NCI-H2227 treated with DMSO at 0.1 percent for 48 hours (cell line): ENCODE measurements around the gene ZCCHC2.

Source experiments
- DNase-seq: peaks from one replicate; lab custom pipeline; 2025; lab: John Stamatoyannopoulos, UW

Gene ZCCHC2

DNA sequence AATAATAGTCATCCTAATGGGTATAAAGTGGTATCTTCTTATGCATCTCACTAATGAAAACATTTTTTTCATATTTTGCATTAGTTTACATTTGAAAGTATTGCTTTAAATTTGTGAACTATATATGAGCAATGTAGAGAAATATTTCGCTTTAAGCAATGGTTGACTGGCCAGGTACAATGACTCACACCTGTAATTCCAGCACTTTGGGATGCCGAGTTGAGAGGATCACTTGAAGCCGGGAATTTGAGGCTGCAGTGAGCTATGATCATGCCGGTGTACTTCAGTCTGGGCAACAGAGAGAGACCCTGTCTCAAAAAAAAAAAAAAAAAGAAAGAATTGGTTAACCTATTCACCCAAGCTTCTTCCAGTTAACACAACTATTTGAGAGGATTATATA, 15.1 kb downstream of the ZCCHC2 start:
- DNase-seq, result no peak

DNA sequence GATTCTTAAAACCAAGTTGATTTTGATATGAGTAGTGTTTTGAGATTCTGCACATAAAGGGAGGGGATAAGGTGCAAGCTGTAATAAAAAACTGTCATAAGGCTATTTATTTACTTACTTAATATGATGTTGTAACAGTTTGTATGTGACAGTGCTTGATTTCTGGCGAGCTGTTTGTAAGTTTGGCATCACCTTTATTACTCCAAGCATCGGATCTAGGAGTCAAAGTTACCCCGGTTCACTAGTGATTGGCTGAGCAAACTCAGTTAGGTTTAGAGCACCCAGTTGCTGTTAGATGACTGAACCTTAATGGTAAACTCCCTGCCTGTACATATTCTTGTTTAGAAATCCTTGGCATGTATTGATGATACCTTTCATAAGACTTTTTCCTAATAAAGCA, 16.1 kb downstream of the ZCCHC2 start:
- no peak for DNase-seq

DNA sequence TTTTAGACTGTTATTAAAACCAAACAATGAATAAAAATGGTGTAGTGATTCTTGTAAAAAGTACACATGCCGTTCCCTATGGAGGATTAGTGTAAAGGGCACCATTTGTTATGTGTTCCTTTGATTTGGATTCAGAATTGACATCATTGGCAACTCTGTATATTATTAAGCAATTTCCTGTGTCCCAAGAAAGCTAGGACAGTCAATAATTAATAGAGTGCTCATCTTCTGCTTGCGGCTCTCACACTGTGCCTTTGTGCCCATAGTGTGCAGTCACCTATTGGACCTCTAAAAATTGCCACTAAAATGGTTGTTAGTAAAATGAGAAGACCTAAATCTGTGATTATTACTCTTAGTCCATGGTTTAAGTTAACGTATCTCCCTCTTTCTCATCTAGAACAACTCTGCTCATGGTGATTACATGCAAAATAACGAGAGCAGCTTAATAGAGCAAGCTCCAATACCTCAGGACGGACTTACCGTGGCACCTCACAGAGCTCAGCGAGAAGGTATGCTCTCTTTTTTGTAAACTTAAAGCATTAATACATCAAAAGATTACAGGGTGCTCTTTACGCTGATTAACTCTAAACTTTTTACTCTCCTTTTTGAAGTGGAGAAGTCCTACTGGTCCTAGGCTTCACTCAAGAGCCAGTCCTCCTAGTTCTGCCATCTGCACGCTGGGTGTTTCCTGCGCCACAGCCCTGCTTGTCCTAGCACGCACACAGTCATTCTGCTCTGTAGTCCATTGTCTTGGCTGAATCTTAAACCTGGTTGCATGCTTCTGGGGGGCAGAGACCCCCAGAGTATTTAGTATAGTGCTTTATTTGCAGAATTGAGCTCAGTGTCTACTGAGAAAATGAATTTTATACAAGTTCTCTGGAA, 16.7 kb downstream of the ZCCHC2 start:
- DNase-seq, result no peak

DNA sequence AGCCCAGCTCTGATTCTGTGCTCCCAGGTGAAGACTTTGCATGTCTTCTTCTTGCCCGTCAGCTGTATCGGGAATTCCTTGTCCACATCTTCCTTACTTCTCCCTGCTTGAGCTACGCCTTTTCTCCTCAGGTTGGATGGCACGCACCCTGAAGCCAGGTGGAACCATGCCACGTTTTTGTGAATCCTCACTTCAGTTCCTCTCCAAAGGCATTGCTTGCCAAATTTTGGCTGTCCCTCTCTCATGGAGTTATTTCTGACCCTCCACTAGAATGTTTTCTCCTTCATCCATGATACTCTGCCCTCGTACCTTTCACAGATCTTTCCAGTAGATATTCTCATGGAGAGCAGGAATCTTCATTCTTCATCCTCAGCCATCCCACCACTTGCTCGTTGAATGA, 20.2 kb downstream of the ZCCHC2 start:
- no peak for DNase-seq

DNA sequence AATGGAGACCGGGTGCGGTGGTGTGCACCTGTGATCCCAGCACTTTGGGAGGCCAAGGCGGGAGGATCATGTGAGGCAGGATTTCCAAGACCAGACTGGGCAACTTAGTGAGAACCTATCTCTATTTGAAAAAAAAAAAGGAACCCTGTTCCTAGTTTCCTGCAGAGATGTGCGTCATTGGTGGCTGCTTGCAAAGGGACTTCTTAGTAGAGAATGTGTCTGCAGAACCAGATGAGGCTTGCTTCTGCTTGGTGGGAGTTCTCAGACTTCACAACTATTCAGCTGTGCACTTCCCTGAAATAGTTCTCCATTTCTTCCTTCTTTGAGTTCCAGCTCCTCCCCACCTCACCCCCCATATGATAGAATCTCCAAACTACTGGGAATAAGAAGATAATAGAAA, 22.3 kb downstream of the ZCCHC2 start:
- no peak for DNase-seq

DNA sequence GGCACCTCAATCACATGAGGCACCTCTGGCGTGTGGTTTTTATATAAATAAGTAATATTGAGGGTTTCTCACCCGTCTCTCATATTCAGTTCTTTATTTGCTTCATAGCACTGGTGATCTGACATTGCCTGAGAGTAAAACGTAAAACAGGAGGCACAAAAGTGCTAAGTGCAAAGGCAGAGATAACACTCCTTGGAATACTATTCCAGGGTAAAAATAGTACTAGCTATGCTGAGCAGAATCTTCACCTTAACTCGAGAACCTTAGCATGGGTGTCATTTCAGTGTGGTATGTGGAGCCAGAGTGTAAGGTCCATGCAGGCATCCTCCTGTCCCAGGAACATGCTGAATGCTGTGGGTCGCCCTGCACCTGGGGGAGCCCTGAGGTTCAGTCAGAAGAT, 26.9 kb downstream of the ZCCHC2 start:
- no peak for DNase-seq

DNA sequence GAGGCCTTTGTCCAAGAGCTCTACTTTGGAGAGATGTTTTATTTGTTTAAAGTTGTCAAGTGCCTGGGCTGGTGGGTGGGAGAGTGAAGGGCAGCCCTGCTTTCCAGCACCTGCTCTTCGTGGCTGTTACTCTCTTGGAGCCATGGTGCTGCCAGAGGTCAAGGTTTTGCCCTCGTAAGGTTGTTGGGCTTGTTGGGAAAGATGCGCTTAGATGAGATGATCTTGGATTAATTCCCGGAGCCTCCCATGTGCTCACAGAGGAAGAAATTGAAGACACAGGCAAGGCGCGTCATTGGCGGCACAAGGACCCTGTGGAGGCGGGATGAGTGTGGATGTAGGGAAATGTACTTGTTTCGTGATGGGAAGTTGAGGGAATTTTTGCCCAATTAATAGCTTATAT, 27.9 kb downstream of the ZCCHC2 start:
- no peak for DNase-seq

DNA sequence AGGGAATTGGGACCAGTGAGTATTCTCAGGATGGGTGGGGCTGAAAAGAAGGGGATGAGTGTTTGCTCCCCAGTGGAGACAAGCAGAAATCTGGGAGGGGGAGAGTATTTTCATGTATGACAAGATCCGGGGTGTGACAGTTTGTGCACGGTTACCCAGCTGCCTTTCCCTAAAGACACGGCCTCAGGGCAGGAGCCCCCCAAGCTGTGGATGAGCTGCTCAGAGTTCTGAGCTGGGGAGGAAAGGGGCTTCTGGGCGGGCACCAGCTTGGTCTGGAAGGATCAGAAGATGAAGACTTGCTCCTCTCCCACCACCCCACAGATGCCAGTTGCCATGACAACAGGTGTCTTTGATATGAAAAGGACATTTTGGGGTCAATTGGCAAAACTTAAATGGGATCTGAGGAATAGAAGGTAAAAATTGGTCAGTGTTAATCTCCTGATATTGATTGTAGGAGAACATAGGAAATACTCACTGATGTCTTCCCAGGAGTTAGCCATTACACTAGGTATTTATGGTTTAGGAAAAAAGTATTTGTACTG, 29.2 kb downstream of the ZCCHC2 start:
- no peak for DNase-seq

DNA sequence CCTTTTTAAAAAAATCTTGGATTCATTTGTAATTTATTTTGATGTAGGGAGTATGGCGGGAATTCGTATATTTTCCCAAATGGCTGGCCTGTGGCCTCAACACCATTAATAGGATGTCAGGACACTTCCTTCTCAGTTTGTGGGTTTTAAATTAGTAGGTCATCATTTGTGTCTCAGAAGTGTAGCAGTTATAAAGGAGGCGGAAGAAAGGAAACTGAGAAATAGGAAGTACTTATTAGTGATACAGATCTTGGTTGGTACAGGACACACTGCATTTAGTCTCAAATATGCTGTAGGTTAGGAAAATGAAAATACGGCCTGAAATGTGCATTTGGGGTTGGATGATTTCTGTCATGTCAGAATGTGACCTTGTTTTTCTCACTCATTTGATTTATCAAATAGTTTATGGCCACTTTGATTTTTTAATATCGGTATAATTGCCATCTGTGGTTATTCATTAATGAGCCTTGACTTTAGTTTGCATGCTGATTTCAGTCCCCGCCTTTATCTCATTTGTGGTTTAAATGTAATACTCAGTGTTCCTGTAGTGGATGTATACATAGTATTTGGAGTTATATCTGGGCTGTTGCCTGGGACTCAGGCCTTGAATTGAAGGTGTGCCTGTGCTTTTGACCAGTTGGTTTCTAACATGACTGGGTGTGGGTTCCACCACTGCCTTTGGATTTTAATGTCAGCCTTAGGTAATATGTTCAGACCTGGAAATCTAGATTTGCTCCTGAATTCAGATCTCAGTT, 31.4 kb downstream of the ZCCHC2 start:
- no peak for DNase-seq

DNA sequence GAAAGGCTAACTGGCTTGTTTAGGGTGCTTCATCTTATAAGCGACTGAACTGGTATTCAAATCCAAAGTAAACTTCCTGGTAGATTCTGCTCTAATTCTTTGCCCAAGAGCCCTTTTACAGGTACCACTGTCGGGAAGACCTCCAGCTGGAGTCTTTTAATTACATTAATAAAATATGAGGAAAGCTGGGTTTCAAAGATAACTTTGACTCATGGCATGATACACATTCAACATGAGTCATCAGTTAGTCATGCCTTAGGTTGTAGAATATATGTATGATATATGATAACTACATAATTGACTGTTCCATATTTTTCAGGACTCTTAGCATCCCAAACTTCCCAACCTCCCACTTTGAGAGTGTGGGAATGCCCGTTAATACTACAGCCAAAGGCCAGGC, 32.3 kb downstream of the ZCCHC2 start:
- DNase-seq, result no peak

DNA sequence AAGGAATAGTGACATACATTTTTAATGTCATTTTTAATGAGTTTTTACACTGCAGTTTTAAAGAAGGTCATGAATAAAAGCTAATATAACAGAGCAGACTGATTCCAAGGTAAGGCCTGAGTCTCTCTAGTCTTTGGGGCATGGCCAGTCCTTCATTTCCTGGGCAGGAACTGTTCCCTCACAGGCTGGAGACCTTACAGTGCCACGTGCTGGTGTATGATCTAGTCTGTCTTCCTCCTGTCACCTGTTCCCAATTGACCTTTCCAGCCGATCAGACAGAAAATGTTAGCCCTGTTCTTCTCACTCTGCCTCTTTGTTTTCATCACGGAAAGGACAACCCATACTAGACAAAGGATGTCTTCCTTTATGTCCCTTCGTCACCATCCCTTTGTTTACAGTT, 33.6 kb downstream of the ZCCHC2 start:
- no peak for DNase-seq

DNA sequence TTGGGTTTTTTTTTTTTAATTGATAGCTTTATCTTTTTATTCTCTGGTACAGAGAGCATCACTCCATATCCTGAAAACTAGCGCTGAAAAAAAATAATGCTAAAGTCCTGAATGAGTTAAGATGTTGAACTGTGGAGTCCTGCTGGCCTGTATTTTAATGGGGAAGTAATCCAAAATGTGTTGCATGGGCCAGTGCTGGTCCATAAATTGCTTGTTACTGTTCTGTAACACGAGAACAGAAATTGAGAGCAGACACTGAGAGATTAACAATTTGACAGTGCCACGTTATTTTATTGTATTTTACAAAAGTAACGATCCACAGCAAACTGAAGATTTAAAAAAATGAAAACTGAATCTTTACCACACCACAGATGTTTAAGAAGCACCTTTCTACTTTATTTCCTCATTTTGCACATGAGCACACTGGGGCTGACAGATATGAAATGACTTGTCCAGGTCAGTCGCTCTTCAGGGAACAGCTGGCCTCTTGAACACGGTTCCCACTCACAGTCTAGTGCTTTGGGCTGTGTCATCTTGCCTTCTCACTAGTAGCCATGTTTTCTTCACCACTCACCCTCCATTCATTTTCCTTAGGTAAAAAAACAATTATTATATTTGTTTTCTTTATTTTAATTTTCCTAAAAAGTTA, 35.3 kb downstream of the ZCCHC2 start:
- DNase-seq, result no peak

DNA sequence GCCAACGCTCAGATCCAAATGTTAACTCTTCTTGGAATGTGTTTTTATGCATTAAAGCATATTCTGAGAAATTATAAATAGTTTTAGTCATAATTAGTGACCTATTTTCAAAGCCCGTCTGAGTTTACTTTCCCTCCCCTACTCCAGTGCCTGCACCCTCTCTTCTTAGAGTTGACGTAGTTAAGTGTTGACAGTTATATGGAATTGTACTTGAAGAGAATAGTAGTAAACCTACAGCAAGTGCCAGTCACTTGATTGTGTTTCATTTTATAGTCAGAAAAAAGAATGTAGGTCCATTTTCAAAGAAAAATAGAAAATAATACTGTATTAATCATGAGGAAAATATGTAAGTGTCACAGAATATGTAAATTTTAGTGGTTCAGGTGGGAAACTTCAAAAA, 41.2 kb downstream of the ZCCHC2 start:
- no peak for DNase-seq

DNA sequence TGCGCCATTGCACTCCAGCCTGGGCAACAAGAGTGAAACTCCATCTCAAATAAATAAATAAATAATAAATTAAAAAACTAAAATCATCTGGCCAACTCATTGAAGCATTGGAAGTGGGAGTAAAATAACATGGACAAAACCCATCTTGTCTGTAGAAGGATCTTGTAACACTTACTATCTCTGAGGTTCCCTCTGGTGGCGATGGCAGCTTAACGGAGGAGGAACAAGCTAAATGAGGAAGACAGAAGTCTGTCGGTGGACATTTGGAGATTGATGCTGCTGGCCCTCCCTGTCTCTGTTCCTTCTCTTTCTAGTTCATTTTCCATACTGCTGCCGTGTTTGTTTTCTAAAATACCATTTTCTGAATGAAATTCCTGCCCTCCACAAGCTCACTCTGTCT, 43.4 kb downstream of the ZCCHC2 start:
- DNase-seq, result no peak

DNA sequence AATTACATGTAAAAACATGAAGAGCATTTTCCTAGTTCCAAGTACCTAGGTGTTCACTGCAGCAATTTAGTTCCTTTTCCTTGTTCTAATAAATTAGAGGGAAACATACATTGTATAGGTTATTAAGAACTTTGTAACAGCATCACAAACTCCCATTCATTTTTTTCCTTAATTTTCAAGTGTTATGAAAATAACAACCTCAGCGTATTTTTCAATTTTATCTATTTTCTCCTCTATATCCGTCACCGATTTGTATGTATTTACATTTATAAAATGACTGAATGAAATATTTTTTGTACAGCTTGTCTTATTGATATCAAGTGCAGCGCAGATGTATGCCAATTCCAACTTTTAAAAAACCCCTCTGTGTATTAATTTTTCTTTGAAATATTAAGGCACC, 44.0 kb downstream of the ZCCHC2 start:
- DNase-seq, result no peak

DNA sequence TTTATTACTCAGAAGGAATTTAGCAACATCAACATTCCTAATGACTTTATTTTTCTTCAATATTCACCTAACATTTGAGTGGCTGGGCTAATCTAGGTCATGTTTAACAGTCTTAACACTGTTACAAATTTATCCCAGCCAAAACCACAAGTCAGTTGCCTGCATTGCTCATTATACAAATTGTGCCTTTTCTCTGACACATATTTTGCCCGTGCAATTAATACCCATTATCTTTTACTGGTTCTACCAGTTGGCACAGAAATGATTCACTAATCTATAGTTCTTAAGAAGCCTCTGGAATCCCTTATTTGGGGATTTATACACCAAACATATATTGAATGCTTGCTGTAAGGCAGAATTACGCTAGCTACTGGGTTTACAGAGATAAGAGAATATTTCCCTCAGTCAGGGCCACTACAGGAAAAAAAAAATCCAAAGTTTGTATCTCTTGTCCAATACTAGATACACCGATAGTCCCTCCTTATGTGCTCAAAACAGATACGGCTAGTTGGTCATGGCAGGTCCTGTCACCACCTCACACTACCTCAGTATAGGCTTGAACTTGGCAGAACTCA, 46.3 kb downstream of the ZCCHC2 start:
- DNase-seq, result no peak

DNA sequence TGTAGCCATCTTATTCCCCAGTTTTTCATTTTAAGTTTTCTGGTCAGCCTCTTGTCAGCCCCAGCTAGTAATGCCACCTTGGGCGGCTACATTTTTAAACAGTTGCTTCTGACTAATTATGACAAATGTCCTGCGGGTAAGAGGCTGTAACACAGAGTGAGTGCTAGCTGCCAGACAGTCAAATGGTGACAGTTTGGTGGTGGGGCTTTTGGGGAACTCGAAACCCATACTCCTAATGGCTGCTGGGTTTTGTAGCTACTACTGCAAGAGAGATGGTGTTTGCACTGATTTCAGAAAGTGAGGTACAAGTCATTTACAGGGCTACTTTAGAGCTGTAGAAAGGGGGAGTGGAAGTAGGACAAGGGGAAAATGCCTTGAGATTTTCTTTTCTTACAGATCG, 48.2 kb downstream of the ZCCHC2 start:
- no peak for DNase-seq

DNA sequence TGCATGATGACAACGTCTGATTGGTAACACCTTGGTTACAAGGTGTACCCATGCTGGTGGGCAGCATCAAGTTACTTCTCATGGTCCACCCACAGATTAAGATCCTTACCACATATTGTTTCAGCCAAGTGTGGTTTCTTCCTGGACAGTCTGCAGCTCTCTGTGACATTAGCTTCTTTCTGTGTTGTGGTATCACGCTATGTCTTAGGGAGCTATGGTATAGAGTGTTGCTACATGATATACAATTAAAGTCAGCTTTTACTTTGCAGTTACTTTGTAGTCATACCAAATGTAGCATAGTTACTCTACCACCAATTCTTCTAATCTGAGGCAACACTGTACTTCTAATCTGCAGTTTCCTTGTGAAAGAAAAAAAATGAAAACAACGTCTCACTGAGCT, 48.8 kb downstream of the ZCCHC2 start:
- DNase-seq, result no peak

DNA sequence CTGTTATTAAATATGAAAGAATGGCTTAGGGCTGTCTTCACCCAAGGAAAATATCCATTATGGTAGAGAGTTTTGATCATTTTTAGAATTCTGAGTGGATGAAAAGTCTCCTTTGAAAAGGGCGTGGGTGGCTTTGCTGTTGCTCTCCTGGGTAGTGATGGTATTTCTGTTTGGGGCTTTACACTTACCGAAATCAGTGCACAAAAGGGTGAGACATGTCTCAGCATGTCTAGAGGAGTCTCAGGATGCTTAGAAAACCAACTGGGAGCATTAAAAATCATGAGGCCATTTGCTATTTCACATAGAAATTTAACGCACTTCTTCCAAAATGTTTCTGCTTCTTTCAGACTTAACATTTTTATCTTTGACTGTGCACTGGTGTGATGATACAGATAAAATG, 49.6 kb downstream of the ZCCHC2 start:
- DNase-seq, result no peak

DNA sequence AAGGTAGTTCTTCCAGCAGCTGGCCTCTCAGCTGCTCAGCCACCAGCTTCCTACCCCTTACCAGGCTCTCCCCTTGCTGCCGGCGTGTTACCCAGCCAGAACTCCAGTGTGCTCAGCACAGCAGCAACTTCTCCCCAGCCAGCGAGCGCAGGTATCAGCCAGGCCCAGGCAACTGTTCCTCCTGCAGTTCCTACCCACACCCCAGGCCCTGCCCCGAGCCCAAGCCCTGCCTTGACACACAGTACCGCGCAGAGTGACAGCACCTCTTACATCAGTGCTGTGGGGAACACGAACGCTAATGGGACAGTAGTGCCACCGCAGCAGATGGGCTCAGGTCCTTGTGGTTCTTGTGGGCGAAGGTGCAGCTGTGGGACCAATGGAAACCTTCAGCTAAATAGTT, 52.0 kb downstream of the ZCCHC2 start:
- DNase-seq, result no peak

DNA sequence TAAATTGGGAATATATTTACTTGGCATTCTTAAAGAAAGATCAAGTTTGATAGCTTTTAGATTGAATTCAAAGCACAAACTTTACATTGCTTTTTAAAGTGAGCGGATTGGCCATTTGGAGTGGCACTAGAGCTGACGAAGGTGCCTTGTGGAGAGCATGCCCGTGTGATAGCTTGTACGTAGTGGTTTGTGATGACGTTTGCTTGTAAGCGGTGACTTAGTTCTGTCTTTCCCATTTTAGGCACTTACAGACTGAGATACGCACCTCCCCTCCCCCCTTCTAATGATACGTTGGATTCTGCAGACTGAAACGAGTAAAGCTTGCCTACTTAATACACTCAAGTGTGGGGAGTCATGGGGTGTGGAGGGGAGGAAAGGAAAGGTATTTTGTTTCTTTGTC, 53.4 kb downstream of the ZCCHC2 start:
- DNase-seq, result peak; percentile 30

DNA sequence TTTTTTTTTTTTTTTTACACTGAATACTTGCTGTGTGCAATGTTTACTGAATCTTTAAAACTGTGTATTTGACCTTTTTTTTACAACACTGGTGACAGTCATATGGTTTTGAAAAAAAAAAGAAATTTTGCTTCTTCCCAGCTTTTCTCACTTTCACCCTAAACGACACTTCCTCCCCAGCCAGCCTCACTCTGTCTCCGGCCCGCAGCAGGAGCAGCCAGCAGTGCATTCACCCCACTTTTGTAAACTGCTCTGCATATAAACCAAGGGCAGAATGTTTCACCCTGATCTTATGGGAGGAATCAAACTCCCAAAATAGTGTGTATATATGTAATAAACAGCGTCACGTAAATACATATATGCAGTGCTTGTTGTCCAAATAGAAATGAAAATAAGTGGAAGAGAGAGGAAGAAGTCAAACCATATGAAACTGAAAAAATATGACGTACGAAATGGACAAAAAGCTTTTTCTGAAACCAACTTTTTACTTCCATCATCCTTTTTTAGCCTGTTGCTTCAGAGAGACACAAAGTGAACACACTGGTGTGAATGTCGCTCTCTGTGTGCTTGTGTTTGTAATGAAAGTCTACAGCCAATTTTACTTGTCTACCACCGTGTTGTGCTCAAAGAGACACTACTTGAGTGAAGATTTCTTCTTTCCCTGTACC, 54.2 kb downstream of the ZCCHC2 start:
- no peak for DNase-seq
